GM18870 (cell line): Measurements from ENCODE around the gene OTOF.

ENCODE experiments used
- ATAC-seq: cut with Tn5 transposase; IDR thresholded peaks from one replicate; pipeline ENCODE4 v1.9.1; 2021; ENCODE audit warnings: moderate library complexity; ENCODE audit not compliant: unreplicated experiment

The OTOF gene

GRCh38 chr2:26466662-26467310 lies 11.1 kb downstream of the OTOF start:
- ATAC-seq, result no peak

GRCh38 chr2:26465981-26466471 lies 11.9 kb downstream of the OTOF start:
- no peak for ATAC-seq

DNA sequence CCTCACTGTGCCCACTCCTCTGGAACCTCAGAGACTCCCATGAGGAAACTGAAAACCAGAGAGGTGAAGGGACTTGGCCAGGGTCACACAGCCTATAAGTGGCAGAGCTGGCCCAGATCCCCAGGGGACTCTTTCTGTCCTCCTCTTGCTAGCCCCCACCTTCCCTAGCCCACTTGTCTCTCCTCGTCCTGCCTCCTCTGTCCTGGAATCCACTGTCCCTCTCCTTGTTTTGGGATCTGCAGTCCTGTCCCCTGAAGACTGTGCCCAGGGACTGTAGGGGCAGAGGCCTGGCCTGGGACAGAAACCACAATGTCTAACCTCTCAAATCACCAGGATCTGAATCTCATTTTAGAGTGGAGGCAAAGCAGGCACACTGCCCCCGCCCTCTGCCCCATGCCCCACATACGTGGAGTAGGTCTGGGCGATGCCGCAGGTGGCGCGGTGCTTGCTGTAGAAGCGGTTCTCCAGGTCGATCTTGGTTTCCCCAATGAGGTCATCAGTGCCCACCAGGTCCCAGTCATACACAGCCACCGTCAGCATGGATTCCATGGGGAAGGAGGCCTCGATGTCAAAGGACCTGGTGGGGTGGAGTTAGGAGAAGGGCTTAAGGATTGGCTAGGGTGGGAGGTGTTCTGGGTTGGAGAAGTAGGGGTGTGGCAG lies 12.5 kb downstream of the OTOF start:
- no peak for ATAC-seq

DNA sequence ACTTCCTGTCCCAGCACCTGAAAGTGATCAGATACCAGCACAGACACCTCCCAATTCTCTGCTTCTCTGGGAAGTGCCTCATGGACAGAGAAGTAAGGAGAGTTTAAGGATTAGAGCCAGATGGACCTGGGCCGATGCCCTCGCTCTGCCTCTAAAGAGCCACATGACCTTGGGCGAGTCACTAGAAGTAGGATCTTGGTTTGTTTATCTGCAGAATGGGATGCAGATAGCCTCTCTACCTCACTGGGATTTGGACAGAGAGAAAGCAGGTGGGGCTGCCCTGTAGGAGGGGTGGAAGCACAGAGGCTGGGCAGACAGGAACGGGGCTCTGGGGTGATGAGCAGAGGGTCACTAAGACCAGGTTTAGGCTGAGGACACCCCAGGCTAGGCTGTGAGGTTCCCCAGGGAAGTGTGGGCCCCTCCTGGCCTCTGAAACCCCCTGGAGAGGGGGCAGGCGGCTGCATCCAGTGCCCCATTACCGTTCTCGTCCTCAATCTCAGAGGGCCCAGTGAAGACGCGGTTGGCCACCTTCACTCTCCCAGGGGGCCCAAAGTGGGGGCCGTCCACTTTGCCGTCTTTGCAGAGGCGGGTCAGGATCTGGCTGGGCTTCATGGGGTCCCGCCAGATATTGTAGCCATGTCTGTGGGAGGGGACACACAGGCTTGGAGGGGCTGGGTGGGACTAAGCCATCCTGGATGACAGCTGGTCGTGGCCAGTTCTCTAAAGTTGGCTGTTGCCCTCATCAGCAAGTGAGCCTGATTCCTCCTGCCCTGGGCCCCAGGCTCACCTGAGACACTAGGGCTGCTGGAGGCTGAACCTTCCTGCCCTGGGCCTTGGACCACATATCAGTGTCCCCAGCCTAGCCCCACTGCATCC lies 13.3 kb downstream of the OTOF start:
- no peak for ATAC-seq

DNA sequence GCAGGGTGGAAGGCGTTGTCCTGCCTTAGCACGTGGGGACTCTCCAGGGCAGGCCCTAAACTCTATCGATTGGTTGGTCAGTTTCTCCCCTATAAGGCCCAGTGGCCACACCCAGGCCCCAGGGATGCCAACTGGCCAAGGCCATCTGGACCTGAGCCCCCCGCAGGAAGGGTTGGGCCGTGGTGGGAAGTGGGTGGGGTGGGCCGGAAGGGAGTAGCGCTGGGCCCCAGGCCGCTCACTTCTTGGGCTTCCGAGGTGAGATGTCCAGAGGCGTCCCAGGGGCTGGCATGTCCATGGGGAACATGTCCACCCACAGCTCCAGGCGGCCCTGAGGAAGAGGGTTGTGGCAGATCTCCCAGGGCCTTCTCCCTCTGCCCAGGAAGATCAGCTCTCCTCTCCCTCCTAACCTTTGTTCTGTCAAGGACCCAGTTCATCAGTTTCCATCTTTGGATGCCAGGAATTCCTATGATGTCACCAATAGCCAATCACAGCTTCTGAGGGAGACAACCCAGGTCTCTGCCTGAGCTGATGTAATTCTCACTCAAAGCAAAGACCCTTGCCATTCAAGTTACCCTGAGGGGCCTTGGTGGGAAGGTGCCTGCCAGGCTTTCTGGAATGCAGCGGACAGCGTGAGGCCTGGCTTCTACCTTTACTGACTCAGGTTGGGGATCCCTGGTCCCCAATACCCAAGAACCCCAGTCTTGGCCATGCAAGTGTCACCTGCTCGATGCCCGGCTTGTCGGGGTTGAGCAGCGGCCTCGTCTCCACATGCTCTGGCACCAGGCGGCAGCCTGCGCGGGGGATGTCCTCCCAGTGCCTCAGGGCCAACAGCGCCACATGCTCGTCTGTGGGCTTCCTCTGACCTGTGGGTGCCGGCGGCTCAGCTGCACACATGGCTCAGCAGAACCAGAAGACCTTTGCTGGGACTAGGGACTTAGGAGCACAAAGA lies 14.4 kb downstream of the OTOF start:
- no peak for ATAC-seq

- ATAC-seq, result no peak
These were observed 15.2 kb downstream of the OTOF start for GRCh38 chr2:26462511-26463243.

DNA sequence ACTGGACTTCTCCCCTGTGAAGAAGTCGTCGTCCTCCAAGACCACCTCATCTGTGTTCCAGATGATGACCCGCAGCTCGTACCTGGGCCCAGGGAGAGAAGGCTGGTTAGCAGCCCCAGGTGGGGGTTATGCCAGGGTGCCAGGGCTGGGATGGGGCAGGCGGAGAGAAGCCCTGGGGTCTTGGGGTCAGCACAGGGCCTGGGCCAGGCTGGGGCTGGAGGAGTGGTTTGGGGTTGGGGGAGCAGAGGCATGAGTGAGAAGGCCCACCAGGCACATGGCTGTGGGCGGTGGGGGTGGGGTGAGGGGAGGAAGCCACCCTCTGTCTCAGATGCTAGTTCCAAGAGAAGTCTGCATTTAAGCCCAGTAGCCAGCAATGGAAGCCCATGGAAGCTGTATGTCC lies 15.8 kb downstream of the OTOF start:
- no peak for ATAC-seq

- ATAC-seq, result no peak
These were observed 16.3 kb downstream of the OTOF start for GRCh38 chr2:26461601-26462023.

GRCh38 chr2:26460613-26461031 lies 17.3 kb downstream of the OTOF start:
- no peak for ATAC-seq

DNA sequence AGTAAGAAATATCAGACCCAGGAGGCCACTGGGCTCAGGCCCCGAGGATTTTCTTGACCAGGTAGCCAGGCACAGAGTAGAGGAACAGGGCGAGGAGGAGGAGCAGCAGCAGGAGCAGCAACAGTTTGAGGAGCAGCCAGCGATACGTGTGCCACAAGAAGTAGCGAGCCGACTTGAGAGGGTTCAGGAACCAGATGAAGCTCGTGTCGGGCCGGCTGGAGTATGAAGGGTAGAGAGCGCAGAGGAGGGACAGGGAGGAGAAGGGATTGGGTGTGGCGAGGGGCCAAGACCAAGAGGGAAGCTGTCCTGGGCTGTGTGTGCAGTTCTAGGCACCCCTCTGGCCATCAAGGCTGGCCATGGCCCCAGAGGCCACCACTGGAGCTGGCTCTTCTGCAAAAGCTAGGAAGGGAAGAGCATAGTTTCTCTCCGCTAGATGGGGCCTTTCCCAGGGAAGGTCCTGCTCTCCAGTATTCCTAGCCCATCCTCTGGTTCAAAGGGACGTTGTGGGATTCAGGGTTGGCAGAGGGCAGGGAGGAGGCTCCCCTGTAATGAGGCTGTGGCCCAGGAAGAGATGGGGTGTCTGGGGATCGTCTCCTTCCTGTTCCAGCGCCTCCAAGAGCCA lies 17.8 kb downstream of the OTOF start:
- ATAC-seq, result no peak

DNA sequence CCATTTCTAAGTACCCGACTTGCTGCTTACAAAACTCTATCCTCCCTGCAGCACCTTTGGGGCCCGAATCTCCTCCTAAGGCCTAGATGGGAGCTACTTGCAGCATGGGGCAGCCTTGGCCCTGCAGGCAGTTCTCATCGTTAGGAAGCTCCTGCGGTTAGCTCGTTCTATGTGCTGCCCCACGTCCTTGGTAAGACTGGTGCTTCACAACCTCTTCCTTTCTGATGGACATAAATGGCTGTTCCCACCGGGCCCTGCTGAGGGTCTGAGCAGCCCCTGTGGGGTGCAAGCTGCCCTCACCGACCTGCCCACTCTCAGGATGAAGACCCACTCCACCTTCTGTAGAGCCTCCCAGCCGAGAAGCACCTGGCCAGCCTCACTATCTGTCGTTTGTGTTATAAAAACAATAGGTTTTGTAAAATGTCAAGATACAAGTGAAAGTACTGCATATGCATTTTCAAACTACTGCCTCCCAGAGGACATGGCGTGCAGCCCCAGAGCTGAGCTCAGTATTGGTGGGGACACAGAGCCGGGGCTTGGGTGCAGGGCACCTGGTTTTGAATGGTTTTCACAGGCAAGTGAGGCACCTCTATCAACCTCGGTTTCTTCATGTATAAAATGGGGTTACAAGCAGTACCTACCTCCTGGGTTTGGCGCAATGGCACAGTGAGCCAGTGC lies 19.4 kb downstream of the OTOF start:
- ATAC-seq, result no peak

DNA sequence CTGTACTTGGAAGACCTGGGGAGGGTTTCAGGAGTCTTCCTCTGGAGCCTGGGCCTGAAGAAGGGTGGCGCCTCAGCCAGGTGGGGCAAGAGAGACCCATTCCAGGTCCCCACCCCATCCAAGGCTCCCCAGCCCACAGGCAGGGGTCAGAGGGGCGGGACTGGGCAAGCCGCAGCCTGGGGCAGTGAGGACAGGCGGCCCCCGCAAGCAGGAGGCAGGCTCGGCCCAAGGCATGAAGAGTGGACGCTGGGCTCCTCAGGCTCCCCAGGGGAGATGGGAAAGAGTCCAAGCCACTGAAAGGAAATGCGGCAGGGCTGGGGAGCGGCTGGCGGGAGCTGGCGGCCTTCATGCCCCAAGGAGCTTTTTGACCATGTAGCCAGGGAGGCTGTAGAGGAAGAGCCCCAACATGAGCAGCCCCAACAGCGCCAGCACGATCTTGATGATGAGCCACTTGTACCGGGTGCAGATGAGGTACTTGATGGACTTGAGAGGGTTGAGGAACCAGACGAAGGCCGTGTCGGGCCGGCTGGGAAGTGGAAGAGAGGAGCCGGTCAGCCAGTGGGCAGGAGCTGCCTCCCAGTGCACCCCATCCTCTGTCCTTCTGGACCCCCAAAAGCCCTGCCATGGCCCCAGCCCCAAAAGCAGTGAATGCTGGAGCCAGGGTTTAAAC lies 20.1 kb downstream of the OTOF start:
- no peak for ATAC-seq

GRCh38 chr2:26457251-26457666 lies 20.7 kb downstream of the OTOF start:
- ATAC-seq, result no peak

- ATAC-seq, result no peak
These were observed 21.3 kb downstream of the OTOF start for GRCh38 chr2:26456440-26457250.

DNA sequence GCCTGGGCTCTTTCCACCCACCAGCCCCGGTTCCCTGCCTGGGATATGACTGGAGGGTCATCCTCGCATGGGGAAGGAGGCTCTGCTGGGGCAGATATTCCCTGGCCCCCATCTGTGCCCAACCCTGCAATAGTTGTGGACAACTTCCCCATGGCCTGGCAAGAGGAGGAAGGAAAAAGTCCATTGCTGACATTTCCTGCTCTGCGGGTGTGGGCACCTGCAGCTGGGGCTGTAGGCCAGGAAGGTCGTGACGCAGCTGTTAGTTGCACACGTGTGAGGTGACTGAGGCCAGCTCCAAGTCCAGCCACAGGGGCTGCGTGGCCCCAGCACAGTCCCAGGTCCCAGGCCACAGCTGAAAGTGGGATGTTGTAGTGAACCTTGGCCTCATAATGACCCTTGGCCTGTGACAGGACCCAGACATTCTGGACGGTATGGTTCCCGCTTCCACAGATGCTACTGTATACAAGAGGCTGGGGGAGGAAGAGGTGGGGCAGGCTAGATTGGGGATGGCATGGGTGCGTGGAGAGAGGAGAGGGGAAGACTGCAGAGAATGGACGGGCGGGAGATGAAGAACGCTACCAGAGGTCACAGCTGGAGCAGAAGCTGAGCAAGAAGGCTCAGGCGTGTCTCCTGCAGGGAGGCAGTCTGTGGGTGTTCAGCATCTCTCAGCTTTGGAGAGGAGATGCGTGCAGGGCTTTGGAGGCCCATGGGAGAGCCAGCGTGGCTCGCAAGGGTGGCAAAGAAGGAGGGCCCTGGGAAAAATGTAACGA lies 22.1 kb downstream of the OTOF start:
- ATAC-seq, result no peak

GRCh38 chr2:26455037-26455669 lies 22.8 kb downstream of the OTOF start:
- no peak for ATAC-seq
